GM23338 (cell line): Measurements from ENCODE around the gene KIAA0513. TPM values are rescaled to one million over a fixed set of nuclear protein-coding genes. Genes with fewer than 3 reads are reported as not detected.

ENCODE experiments used
- ATAC-seq: fragments of 200-7000 bp; cut with Tn5 transposase; 3 replicates; pipeline ENCODE4 v1.9.1; 2020
- DNase-seq: peaks from one replicate; pipeline ENCODE4 v3.0.0-alpha.2; 2015; ENCODE audit warnings: low spot score
- H2AFZ ChIP-seq: fragments of 200-600 bp; sonication (generic); 2 replicates; pipeline ENCODE4 v1.8.0; 2016; ENCODE audit warnings: antibody characterized with exemption, mild to moderate bottlenecking, moderate library complexity
- H3F3A ChIP-seq: fragments of 200-600 bp; sonication (generic); replicated peaks from 2 replicates; pipeline ENCODE4 v1.8.0; 2017; ENCODE audit warnings: antibody characterized with exemption, mixed run types, low read depth
- H3K27ac ChIP-seq: fragments of 200-600 bp; sonication (generic); 2 replicates; pipeline ENCODE4 v1.6.1; 2016; ENCODE audit warnings: low read depth
- H3K27me3 ChIP-seq: fragments of 200-600 bp; sonication (generic); 2 replicates; pipeline ENCODE4 v1.8.0; 2016; ENCODE audit warnings: mild to moderate bottlenecking, mixed run types, moderate library complexity; ENCODE audit not compliant: insufficient read depth
- H3K36me3 ChIP-seq: fragments of 200-600 bp; sonication (generic); 2 replicates; pipeline ENCODE4 v1.8.0; 2016; ENCODE audit warnings: mild to moderate bottlenecking; ENCODE audit not compliant: insufficient read depth
- H3K4me1 ChIP-seq: fragments of 200-600 bp; sonication (generic); 2 replicates; pipeline ENCODE4 v1.8.0; 2016; ENCODE audit warnings: mild to moderate bottlenecking, moderate library complexity; ENCODE audit not compliant: insufficient read depth
- H3K4me2 ChIP-seq: fragments of 200-600 bp; sonication (generic); 2 replicates; pipeline ENCODE4 v1.7.1; 2017; ENCODE audit warnings: mixed run types
- H3K4me3 ChIP-seq: fragments of 200-600 bp; sonication (generic); 2 replicates; pipeline ENCODE4 v1.6.1; 2016; ENCODE audit warnings: mixed run types
- H3K79me2 ChIP-seq: fragments of 200-600 bp; sonication (generic); replicated peaks from 2 replicates; pipeline ENCODE4 v1.8.0; 2017; ENCODE audit warnings: mild to moderate bottlenecking; ENCODE audit not compliant: insufficient read depth
- H3K9me2 ChIP-seq: fragments of 200-600 bp; sonication (generic); 2 replicates; pipeline ENCODE4 v1.8.0; 2017; ENCODE audit not compliant: insufficient read depth
- H4K20me1 ChIP-seq: fragments of 200-600 bp; sonication (generic); replicated peaks from 2 replicates; pipeline ENCODE4 v1.8.0; 2017; ENCODE audit warnings: mild to moderate bottlenecking; ENCODE audit not compliant: insufficient read depth
- H3K27ac Mint-ChIP-seq: 2 replicates; pipeline ENCODE4 v1.8.0; 2020; ENCODE audit warnings: inconsistent platforms, mild to moderate bottlenecking, moderate library complexity, mixed read lengths
- H3K27me3 Mint-ChIP-seq: 3 replicates; pipeline ENCODE4 v1.8.0; 2022; ENCODE audit warnings: low read depth, mild to moderate bottlenecking, moderate library complexity, mixed read lengths, inconsistent platforms; ENCODE audit not compliant: insufficient read depth, poor library complexity
- H3K36me3 Mint-ChIP-seq: 3 replicates; pipeline ENCODE4 v1.8.0; 2021; ENCODE audit warnings: low read depth, mild to moderate bottlenecking, inconsistent platforms, moderate library complexity, mixed read lengths
- H3K4me1 Mint-ChIP-seq: 3 replicates; pipeline ENCODE4 v1.8.0; 2020; ENCODE audit warnings: mild to moderate bottlenecking, inconsistent platforms, mixed read lengths
- H3K4me3 Mint-ChIP-seq: 3 replicates; pipeline ENCODE4 v1.8.0; 2021; ENCODE audit warnings: moderate library complexity, mild to moderate bottlenecking, inconsistent platforms, mixed read lengths
- H3K9me3 Mint-ChIP-seq: 3 replicates; pipeline ENCODE4 v1.8.0; 2020; ENCODE audit warnings: moderate library complexity, mild to moderate bottlenecking, inconsistent platforms, mixed read lengths
- CREB1 ChIP-seq: fragments of 250-450 bp; sonication (Bioruptor Pico); IDR thresholded peaks from 2 replicates; pipeline ENCODE4 v1.5.0; 2020; ENCODE audit warnings: low read depth, mild to moderate bottlenecking, moderate library complexity
- CTCF ChIP-seq, 2 experiments: fragments of 200-600 bp in 1 of 2; sonication (generic) in 1 of 2; conservative IDR thresholded peaks; 2 replicates each; pipeline versions ENCODE4 v1.5.1 to v1.6.1; 2016 to 2017; ENCODE audit warnings: antibody characterized with exemption in 2 of 2, low read depth in 2 of 2, mild to moderate bottlenecking in 2 of 2, moderate library complexity in 1 of 2
- ETS1 ChIP-seq: IDR thresholded peaks from 2 replicates; pipeline ENCODE4 v1.6.1; 2016; ENCODE audit warnings: antibody characterized with exemption
- EZH2 ChIP-seq: fragments of 200-600 bp; sonication (generic); IDR thresholded peaks from one replicate; pipeline ENCODE4 v1.8.0; 2017; ENCODE audit warnings: antibody characterized with exemption, mild to moderate bottlenecking, low read depth; ENCODE audit not compliant: unreplicated experiment
- EZH2phosphoT487 ChIP-seq: fragments of 200-600 bp; sonication (generic); IDR thresholded peaks from one replicate; pipeline ENCODE4 v1.8.1; 2018; ENCODE audit warnings: antibody characterized with exemption; ENCODE audit not compliant: unreplicated experiment
- JUNB ChIP-seq: IDR thresholded peaks from one replicate; pipeline ENCODE4 v1.6.1; 2016; ENCODE audit warnings: antibody characterized with exemption; ENCODE audit not compliant: unreplicated experiment
- NANOG ChIP-seq: IDR thresholded peaks from 2 replicates; pipeline ENCODE4 v1.6.1; 2016; ENCODE audit warnings: antibody characterized with exemption, borderline replicate concordance
- POLR2AphosphoS5 ChIP-seq: IDR thresholded peaks from 2 replicates; pipeline ENCODE4 v1.6.1; 2016; ENCODE audit warnings: antibody characterized with exemption, low read depth
- REST ChIP-seq: IDR thresholded peaks from one replicate; pipeline ENCODE4 v1.6.1; 2018; ENCODE audit warnings: antibody characterized with exemption; ENCODE audit not compliant: unreplicated experiment
- STAT1 ChIP-seq: IDR thresholded peaks from one replicate; pipeline ENCODE4 v1.6.1; 2016; ENCODE audit warnings: antibody characterized with exemption; ENCODE audit not compliant: unreplicated experiment
- ZNF114 ChIP-seq: fragments of 250-450 bp; sonication (Bioruptor Pico); IDR thresholded peaks from 2 replicates; pipeline ENCODE4 v1.5.0; 2020; ENCODE audit warnings: mild to moderate bottlenecking, moderate library complexity
- ZNF331 ChIP-seq: fragments of 250-450 bp; sonication (Bioruptor Pico); IDR thresholded peaks from 2 replicates; pipeline ENCODE4 v1.5.0; 2020; ENCODE audit warnings: low read depth, mild to moderate bottlenecking, moderate library complexity
- ZNF462 ChIP-seq: fragments of 250-450 bp; sonication (Bioruptor Pico); IDR thresholded peaks from 2 replicates; pipeline ENCODE4 v1.5.0; 2020; ENCODE audit warnings: mild to moderate bottlenecking, moderate library complexity
- polyA plus RNA-seq: library from polyadenylated mRNA; unstranded; fragments of >200 nt; fragmentation: Nextera tagmentation; extraction: Ambion mirVana; gene quantifications from 2 replicates; pipeline ENCODE4 v1.2.1, GENCODE V29; 2016
- total RNA-seq: library from RNA; depleted of rRNA; stranded (reverse); fragments of >200 nt; shearing (Covaris generic); gene quantifications from 2 replicates; pipeline ENCODE4 v1.2.3, GENCODE V29; 2014

KIAA0513 gene
- total and polyA plus RNA-seq, 2 experiments from 2014 or later = 2.1 to 8.7 TPM

- TF ChIP-seq CREB1 (CRISPR knock-in tag) = no peak
- TF ChIP-seq EZH2phosphoT487 = no peak
- TF ChIP-seq STAT1 = no peak
- no peak for TF ChIP-seq ETS1
- no peak for TF ChIP-seq ZNF462 (CRISPR knock-in tag)
- no peak for TF ChIP-seq NANOG
- TF ChIP-seq POLR2AphosphoS5 = no peak
- no peak for TF ChIP-seq JUNB
- TF ChIP-seq EZH2 = no peak
- no peak for TF ChIP-seq REST
- no peak for TF ChIP-seq ZNF114 (CRISPR knock-in tag)
- no peak for TF ChIP-seq ZNF331 (CRISPR knock-in tag)
- no peak for TF ChIP-seq CTCF (conservative IDR thresholded peaks at IDR 0.05; ENCODE audit: low read depth in 2 of 2)
- DNase-seq (no peak), ATAC-seq (no peak)
- peaks cover 38% of the 10 kb centered on the region for H3K27me3 ChIP-seq
- H2AFZ ChIP-seq = no peak overlapping the region
- H3K4me3 ChIP-seq = no peak overlapping the region
- H4K20me1 ChIP-seq = no peaks in the 10 kb centered on the region; the same call in 1 of the 2 replicates
- H3F3A ChIP-seq = peaks cover 11% of the 10 kb centered on the region
- H3K9me2 ChIP-seq = no peaks in the 10 kb centered on the region
- Mint-ChIP-seq H3K27ac (no peak overlapping the region), H3K27me3 (peaks cover 36% of the 10 kb centered on the region), H3K36me3 (no peaks in the 10 kb centered on the region), H3K9me3 (no peaks in the 10 kb centered on the region), H3K4me3 (no peak overlapping the region), H3K4me1 (peaks cover 42% of the 10 kb centered on the region)
- no peaks in the 10 kb centered on the region for H3K36me3 ChIP-seq
- peaks cover 30% of the 10 kb centered on the region for H3K4me1 ChIP-seq
- no peak overlapping the region for H3K27ac ChIP-seq
- no peak overlapping the region for H3K4me2 ChIP-seq
- no peaks in the 10 kb centered on the region for H3K79me2 ChIP-seq
These were observed 58.1 kb downstream of the KIAA0513 start for GRCh38 chr16:85085721-85086120.
